PC-3 (cell line): ENCODE data around the gene SP1.

Experiments used
- EZH2 ChIP-seq: fragments of 300-600 bp; sonication (generic); IDR thresholded peaks from one replicate; pipeline ENCODE4 v1.6.1; 2017; ENCODE audit warnings: antibody characterized with exemption, mild to moderate bottlenecking, low read length; ENCODE audit not compliant: unreplicated experiment
- EZH2phosphoT487 ChIP-seq: fragments of 300-600 bp; sonication (generic); IDR thresholded peaks from 2 replicates; pipeline ENCODE4 v1.6.1; 2018; ENCODE audit warnings: mild to moderate bottlenecking, antibody characterized with exemption, low read length, borderline replicate concordance
- TF ChIP-seq, protein P1 (sequence below): fragments of 300-600 bp; sonication (generic); conservative IDR thresholded peaks from 2 replicates; pipeline ENCODE4 v1.5.1; 2017; ENCODE audit warnings: antibody characterized with exemption, low read depth, mild to moderate bottlenecking, low read length

DNA sequence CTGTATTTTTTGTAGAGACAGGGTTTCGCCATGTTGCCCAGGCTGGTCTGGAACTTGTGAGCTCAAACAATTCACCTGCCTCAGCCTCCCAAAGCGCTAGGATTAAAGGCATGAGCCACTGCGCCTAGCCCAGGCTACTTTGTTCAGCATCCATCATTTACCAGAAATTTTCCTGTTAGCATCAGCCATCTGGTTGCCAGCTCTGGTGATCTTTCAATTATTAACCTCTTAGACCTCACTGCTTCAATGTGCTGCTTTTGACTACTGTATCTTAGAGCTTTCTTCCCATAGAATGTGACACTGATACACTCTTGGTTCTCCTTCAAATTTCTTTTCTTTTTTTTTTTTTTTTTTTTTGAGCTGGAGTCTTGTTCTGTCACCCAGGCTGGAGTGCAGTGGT, 38.2 kb downstream of the SP1 start:
- TF ChIP-seq EZH2: no peak
- TF ChIP-seq, protein P1, sequence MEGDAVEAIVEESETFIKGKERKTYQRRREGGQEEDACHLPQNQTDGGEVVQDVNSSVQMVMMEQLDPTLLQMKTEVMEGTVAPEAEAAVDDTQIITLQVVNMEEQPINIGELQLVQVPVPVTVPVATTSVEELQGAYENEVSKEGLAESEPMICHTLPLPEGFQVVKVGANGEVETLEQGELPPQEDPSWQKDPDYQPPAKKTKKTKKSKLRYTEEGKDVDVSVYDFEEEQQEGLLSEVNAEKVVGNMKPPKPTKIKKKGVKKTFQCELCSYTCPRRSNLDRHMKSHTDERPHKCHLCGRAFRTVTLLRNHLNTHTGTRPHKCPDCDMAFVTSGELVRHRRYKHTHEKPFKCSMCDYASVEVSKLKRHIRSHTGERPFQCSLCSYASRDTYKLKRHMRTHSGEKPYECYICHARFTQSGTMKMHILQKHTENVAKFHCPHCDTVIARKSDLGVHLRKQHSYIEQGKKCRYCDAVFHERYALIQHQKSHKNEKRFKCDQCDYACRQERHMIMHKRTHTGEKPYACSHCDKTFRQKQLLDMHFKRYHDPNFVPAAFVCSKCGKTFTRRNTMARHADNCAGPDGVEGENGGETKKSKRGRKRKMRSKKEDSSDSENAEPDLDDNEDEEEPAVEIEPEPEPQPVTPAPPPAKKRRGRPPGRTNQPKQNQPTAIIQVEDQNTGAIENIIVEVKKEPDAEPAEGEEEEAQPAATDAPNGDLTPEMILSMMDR: no peak
- TF ChIP-seq EZH2phosphoT487: no peak
